ENCODE data around the gene MRPL49. TPM values are rescaled to one million over a fixed set of nuclear protein-coding genes. Genes with fewer than 3 reads are reported as not detected.
"Not testable (repeated sequence)": the region's sequence is repeated elsewhere in the genome, so short reads cannot be mapped to it uniquely, and the experiment has no call there.

The MRPL49 gene
- total and polyA plus RNA-seq, 2 donors (not counting 1 experiment from before 2014, with no cell fraction given) = 39.6 to 48.5 TPM

DNA sequence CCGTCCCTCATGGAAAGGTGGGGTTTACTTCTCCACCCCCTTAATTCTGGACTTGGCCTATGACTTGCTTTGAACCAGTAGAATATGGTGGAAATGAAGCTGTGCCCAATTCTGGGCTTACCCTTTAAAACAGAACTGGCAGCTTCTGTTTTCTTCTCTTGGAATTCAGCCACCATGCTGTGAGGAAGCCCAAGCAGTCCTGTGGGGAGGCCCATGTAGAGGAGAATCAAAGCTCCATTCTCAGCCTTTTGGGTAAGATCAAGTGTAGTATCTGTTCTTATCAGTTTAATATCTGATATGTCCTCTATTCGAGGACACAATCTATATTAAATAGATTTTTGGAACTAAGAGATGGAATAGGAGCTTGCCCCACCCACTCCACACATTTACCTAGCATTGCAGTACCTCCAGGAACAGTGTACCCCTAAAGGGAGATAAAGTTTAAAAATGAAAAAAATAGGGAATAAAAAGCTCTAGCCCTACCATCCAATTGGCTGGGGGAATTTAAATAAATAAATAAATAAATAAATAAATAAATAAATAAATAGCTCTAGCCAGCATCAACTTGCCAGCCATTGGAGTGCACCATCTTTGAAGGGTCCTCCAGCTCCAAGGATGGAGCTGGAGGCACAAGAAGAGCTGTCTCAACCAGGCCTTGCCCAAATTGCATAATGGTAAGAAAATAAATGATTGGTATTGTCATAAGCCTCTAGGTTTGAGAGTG lies 25.4 kb downstream of the MRPL49 start:
- Mint-ChIP-seq H3K27me3 (no peaks in the 10 kb centered on the region), H3K9me3 (ENCODE audit: insufficient read depth) (no peaks in the 10 kb centered on the region), H3K4me3 (no peak overlapping the region), H3K4me1 (peaks cover 37% of the 10 kb centered on the region), H3K27ac (no peak overlapping the region)
- Histone ChIP-seq H3K27me3 (replicated peaks in 1 of 4; ENCODE audit: control extremely low read depth in 1 of 4, control insufficient read depth in 3 of 4, insufficient read depth in 4 of 4, low read length in 3 of 4) (no peaks in the 10 kb centered on the region), H3K79me2 (ENCODE audit: control insufficient read depth, insufficient read depth, low read length) (no peaks in the 10 kb centered on the region), H3K36me3 (replicated peaks in 1 of 2; ENCODE audit: control extremely low read depth in 1 of 2, control insufficient read depth in 1 of 2, extremely low read depth in 1 of 2, insufficient read depth in 2 of 2, low read length in 1 of 2) (no peaks in the 10 kb centered on the region), H3K9me3 (ENCODE audit: control extremely low read depth in 1 of 3, control insufficient read depth in 2 of 3, insufficient read depth in 1 of 3, low read length in 2 of 3) (no peaks in the 10 kb centered on the region), H3K4me2 (replicated peaks; ENCODE audit: low read depth, low read length, poor library complexity, severe bottlenecking) (no peak overlapping the region), H4K20me1 (ENCODE audit: control insufficient read depth, insufficient read depth, low read length, poor library complexity, severe bottlenecking) (no peaks in the 10 kb centered on the region), H3K27ac (ENCODE audit: low read length in 2 of 2) (no peak overlapping the region), H3K9ac (ENCODE audit: low read length) (no peak overlapping the region), H3K4me1 (ENCODE audit: control insufficient read depth in 2 of 2, insufficient read depth in 2 of 2, low read length in 2 of 2) (peaks cover 23 to 28% of the 10 kb centered on the region in 2 donors), H3K4me3 (ENCODE audit: control extremely low read depth in 1 of 5, extremely low read depth in 1 of 5, insufficient read depth in 1 of 5, low read depth in 2 of 5, low read length in 4 of 5) (no peak overlapping the region), H2AFZ (ENCODE audit: insufficient read depth, low read depth, low read length, poor library complexity, severe bottlenecking) (no peak overlapping the region)
- no CpG with 5 or more reads among the region's 2 CpGs for WGBS (ENCODE audit: insufficient coverage)
- ATAC-seq (ENCODE audit: low read depth) = no peak
- intact Hi-C loops (cut with micrococcal nuclease) = no loop called here
- ChIA-PET POLR2A (interaction anchor here (0.6 kb wide), 1 partner anchor 399 kb away, joined by 4 read pairs; no protein-coding TSS in a partner anchor), CTCF (interaction anchor here (0.8 kb wide), 1 partner anchor 32 kb away, joined by 3 read pairs; no protein-coding TSS in a partner anchor)
- no peak for DNase-seq
- TF ChIP-seq EZH2 (IDR thresholded peaks at IDR 0.05; ENCODE audit: borderline replicate concordance, insufficient read depth, low read depth, low read length, poor library complexity, severe bottlenecking) = no peak
- TF ChIP-seq, protein P1, sequence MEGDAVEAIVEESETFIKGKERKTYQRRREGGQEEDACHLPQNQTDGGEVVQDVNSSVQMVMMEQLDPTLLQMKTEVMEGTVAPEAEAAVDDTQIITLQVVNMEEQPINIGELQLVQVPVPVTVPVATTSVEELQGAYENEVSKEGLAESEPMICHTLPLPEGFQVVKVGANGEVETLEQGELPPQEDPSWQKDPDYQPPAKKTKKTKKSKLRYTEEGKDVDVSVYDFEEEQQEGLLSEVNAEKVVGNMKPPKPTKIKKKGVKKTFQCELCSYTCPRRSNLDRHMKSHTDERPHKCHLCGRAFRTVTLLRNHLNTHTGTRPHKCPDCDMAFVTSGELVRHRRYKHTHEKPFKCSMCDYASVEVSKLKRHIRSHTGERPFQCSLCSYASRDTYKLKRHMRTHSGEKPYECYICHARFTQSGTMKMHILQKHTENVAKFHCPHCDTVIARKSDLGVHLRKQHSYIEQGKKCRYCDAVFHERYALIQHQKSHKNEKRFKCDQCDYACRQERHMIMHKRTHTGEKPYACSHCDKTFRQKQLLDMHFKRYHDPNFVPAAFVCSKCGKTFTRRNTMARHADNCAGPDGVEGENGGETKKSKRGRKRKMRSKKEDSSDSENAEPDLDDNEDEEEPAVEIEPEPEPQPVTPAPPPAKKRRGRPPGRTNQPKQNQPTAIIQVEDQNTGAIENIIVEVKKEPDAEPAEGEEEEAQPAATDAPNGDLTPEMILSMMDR (IDR thresholded peaks at IDR 0.05) = no peak

DNA sequence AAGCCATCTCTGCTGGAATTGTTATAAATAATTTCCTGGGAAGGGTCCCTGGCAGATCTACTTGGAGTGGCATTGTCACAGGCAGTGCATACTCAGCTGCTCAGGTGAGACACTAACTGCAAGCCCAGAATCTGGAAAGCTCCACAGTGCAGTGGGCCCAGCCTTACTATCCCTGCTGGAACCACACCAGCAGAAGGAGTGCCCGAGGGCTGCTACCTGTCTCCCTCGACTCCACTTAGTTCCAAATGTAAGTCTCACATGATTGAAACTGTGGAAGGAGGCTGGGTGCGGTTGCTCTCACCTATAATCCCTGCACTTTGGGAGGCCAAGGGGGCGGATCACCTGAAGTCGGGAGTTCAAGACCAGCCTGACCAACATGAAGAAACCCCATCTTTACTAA lies 26.5 kb downstream of the MRPL49 start:
- Mint-ChIP-seq H3K27ac (no peak overlapping the region), H3K9me3 (ENCODE audit: insufficient read depth) (no peaks in the 10 kb centered on the region), H3K27me3 (no peaks in the 10 kb centered on the region), H3K4me1 (peaks cover 41% of the 10 kb centered on the region), H3K4me3 (no peak overlapping the region)
- ATAC-seq (ENCODE audit: low read depth) (no peak), DNase-seq (no peak)
- H3K9me3 ChIP-seq (ENCODE audit: control extremely low read depth in 1 of 3, control insufficient read depth in 2 of 3, insufficient read depth in 1 of 3, low read length in 2 of 3) = no peaks in the 10 kb centered on the region
- TF ChIP-seq, protein P1 (IDR thresholded peaks at IDR 0.05) = no peak
- no peak for TF ChIP-seq EZH2 (IDR thresholded peaks at IDR 0.05; ENCODE audit: borderline replicate concordance, insufficient read depth, low read depth, low read length, poor library complexity, severe bottlenecking)
- H3K4me2 ChIP-seq (replicated peaks; ENCODE audit: low read depth, low read length, poor library complexity, severe bottlenecking) = no peak overlapping the region
- no peaks in the 10 kb centered on the region for H3K79me2 ChIP-seq (ENCODE audit: control insufficient read depth, insufficient read depth, low read length)
- H3K9ac ChIP-seq (ENCODE audit: low read length) = no peak overlapping the region
- H3K4me3 ChIP-seq (ENCODE audit: control extremely low read depth in 1 of 5, extremely low read depth in 1 of 5, insufficient read depth in 1 of 5, low read depth in 2 of 5, low read length in 4 of 5) = no peak overlapping the region
- H3K27ac ChIP-seq (ENCODE audit: low read length in 2 of 2) = no peak overlapping the region
- no peaks in the 10 kb centered on the region for H3K36me3 ChIP-seq (replicated peaks in 1 of 2; ENCODE audit: control extremely low read depth in 1 of 2, control insufficient read depth in 1 of 2, extremely low read depth in 1 of 2, insufficient read depth in 2 of 2, low read length in 1 of 2)
- CTCF ChIA-PET = no interaction called here
- intact Hi-C loops (cut with micrococcal nuclease) = no loop called here
- no peaks in the 10 kb centered on the region for H3K27me3 ChIP-seq (replicated peaks in 1 of 4; ENCODE audit: control extremely low read depth in 1 of 4, control insufficient read depth in 3 of 4, insufficient read depth in 4 of 4, low read length in 3 of 4)
- H2AFZ ChIP-seq (ENCODE audit: insufficient read depth, low read depth, low read length, poor library complexity, severe bottlenecking) = no peak overlapping the region
- H4K20me1 ChIP-seq (ENCODE audit: control insufficient read depth, insufficient read depth, low read length, poor library complexity, severe bottlenecking) = no peaks in the 10 kb centered on the region
- POLR2A ChIA-PET = interaction anchor here (0.7 kb wide), 1 partner anchor 366 kb away, joined by 3 read pairs; no protein-coding TSS in a partner anchor
- peaks cover 23 to 27% of the 10 kb centered on the region in 2 donors for H3K4me1 ChIP-seq (ENCODE audit: control insufficient read depth in 2 of 2, insufficient read depth in 2 of 2, low read length in 2 of 2)
- 97% methylated on average over 5 of the region's 5 CpGs for WGBS (ENCODE audit: insufficient coverage)

GRCh38 chr11:65150131-65150508 lies 28.0 kb downstream of the MRPL49 start:
- CTCF ChIA-PET = interaction anchor here (0.7 kb wide), 1 partner anchor 15 kb away, joined by 3 read pairs; no protein-coding TSS in a partner anchor
- H3K79me2 ChIP-seq (ENCODE audit: control insufficient read depth, insufficient read depth, low read length); ATAC-seq (ENCODE audit: low read depth); intact Hi-C loops (cut with micrococcal nuclease); POLR2A ChIA-PET; H4K20me1 ChIP-seq (ENCODE audit: control insufficient read depth, insufficient read depth, low read length, poor library complexity, severe bottlenecking); H3K4me3 Mint-ChIP-seq; H3K27ac ChIP-seq (ENCODE audit: low read length in 2 of 2); H3K4me3 ChIP-seq (ENCODE audit: control extremely low read depth in 1 of 5, extremely low read depth in 1 of 5, insufficient read depth in 1 of 5, low read depth in 2 of 5, low read length in 4 of 5); H3K27ac Mint-ChIP-seq; H3K36me3 ChIP-seq (replicated peaks in 1 of 2; ENCODE audit: control extremely low read depth in 1 of 2, control insufficient read depth in 1 of 2, extremely low read depth in 1 of 2, insufficient read depth in 2 of 2, low read length in 1 of 2); H3K9me3 Mint-ChIP-seq (ENCODE audit: insufficient read depth); H3K27me3 ChIP-seq (replicated peaks in 1 of 4; ENCODE audit: control extremely low read depth in 1 of 4, control insufficient read depth in 3 of 4, insufficient read depth in 4 of 4, low read length in 3 of 4); H3K9me3 ChIP-seq (ENCODE audit: control extremely low read depth in 1 of 3, control insufficient read depth in 2 of 3, insufficient read depth in 1 of 3, low read length in 2 of 3); H2AFZ ChIP-seq (ENCODE audit: insufficient read depth, low read depth, low read length, poor library complexity, severe bottlenecking); DNase-seq; H3K4me2 ChIP-seq (replicated peaks; ENCODE audit: low read depth, low read length, poor library complexity, severe bottlenecking); H3K27me3 Mint-ChIP-seq; H3K9ac ChIP-seq (ENCODE audit: low read length): not testable (repeated sequence)
- WGBS (ENCODE audit: insufficient coverage) = 86% methylated on average over 3 of the region's 10 CpGs
- H3K4me1 Mint-ChIP-seq = peaks cover 40% of the 10 kb centered on the region
- peaks cover 23 to 27% of the 10 kb centered on the region in 2 donors for H3K4me1 ChIP-seq (ENCODE audit: control insufficient read depth in 2 of 2, insufficient read depth in 2 of 2, low read length in 2 of 2)

Data from B cell (primary cell).